Measurements from ENCODE around the gene ASAP2.

Gene ASAP2

GRCh38 chr2:9205963-9206948, at the start of gene ASAP2:
Gene ASAP2, plus strand, starts transcription at chr2:9206812. Its CDS starts 293 bp downstream, at chr2:9207105.
- no peak for FAIRE-seq

GRCh38 chr2:9158786-9159779, 47.5 kb upstream of the ASAP2 start:
- FAIRE-seq, result no peak

- no peak for FAIRE-seq
Observed at GRCh38 chr2:9160732-9161131, 45.9 kb upstream of the ASAP2 start.

GRCh38 chr2:9162841-9163240, 43.8 kb upstream of the ASAP2 start:
- no peak for FAIRE-seq

GRCh38 chr2:9163306-9164111, 43.1 kb upstream of the ASAP2 start:
- FAIRE-seq, result no peak

GRCh38 chr2:9164112-9164608, 42.5 kb upstream of the ASAP2 start:
- no peak for FAIRE-seq

GRCh38 chr2:9165625-9166024, 41.0 kb upstream of the ASAP2 start:
- FAIRE-seq, result no peak

GRCh38 chr2:9166579-9167377, 39.8 kb upstream of the ASAP2 start:
- no peak for FAIRE-seq

GRCh38 chr2:9167718-9168657, 38.6 kb upstream of the ASAP2 start:
- no peak for FAIRE-seq

- FAIRE-seq, result no peak
Observed at GRCh38 chr2:9168821-9169221, 37.8 kb upstream of the ASAP2 start.

- no peak for FAIRE-seq
Observed at GRCh38 chr2:9169349-9170107, 37.1 kb upstream of the ASAP2 start.

GRCh38 chr2:9170458-9171130, 36.0 kb upstream of the ASAP2 start:
- FAIRE-seq, result no peak

GRCh38 chr2:9174771-9175437, 31.7 kb upstream of the ASAP2 start:
- no peak for FAIRE-seq

- no peak for FAIRE-seq
Observed at GRCh38 chr2:9178110-9178903, 28.3 kb upstream of the ASAP2 start.

- no peak for FAIRE-seq
Observed at GRCh38 chr2:9178904-9179571, 27.6 kb upstream of the ASAP2 start.

- no peak for FAIRE-seq
Observed at GRCh38 chr2:9179572-9180201, 26.9 kb upstream of the ASAP2 start.
